Measurements from ENCODE around the gene MLEC.
A peak's percentile ranks its signal among the peaks of the same experiment; 100 is the strongest.

MLEC gene

GRCh38 chr12:120719072-120719471 is 32.1 kb downstream of the MLEC start:
- DNase-seq (ENCODE audit: low read depth), result no peak
- TF ChIP-seq CTCF (IDR thresholded peaks at IDR 0.05; ENCODE audit: insufficient read depth, low read depth, low read length, missing control alignments), result no peak
- no peak overlapping the region for H3K4me3 ChIP-seq (ENCODE audit: low read length)

DNA sequence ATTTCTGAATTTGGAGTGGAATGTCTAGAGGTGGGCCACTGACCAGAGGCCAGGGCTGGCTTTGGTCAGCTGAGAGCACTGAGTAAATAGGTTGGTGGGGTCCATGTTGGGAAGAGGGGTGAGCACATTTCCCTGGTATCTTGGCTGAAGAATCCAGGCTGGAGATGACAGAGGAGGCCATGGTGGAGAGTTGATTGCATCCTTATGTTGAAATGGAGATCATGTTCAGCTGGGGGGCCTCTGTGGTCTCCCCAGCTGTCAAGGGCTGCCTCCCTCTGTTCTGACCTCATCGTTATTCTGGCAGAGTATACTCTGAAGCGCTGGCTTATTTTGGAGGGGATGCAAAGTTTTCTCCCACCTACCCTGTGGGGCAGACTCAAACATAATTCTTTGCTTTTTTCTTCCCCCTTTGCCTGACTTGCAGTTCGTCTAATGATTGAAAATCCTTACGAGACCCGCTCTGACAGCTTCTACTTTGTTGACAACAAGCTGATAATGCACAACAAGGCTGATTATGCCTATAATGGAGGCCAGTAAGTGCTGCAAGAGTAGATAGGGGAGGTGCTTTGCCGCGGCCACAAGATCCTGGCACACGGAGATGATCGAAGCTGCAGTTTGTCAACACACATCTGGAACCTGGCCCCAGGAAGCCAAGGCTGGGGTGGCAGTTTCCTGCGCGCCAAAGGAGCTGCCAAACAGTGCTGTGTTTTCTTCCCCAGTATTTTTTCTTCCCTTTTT is 32.7 kb downstream of the MLEC start:
- H3K4me3 ChIP-seq (ENCODE audit: low read length), result no peak overlapping the region
- no peak for DNase-seq (ENCODE audit: low read depth)
- TF ChIP-seq CTCF (IDR thresholded peaks at IDR 0.05; ENCODE audit: insufficient read depth, low read depth, low read length, missing control alignments), result no peak

GRCh38 chr12:120720234-120720986 is 33.5 kb downstream of the MLEC start:
- no peak overlapping the region for H3K4me3 ChIP-seq (ENCODE audit: low read length)
- peak; percentile 76 for DNase-seq (ENCODE audit: low read depth)
- no peak for TF ChIP-seq CTCF (IDR thresholded peaks at IDR 0.05; ENCODE audit: insufficient read depth, low read depth, low read length, missing control alignments)

GRCh38 chr12:120720987-120721801 is 34.2 kb downstream of the MLEC start:
- no peak for DNase-seq (ENCODE audit: low read depth)
- TF ChIP-seq CTCF (IDR thresholded peaks at IDR 0.05; ENCODE audit: insufficient read depth, low read depth, low read length, missing control alignments), result no peak
- no peak overlapping the region for H3K4me3 ChIP-seq (ENCODE audit: low read length)

DNA sequence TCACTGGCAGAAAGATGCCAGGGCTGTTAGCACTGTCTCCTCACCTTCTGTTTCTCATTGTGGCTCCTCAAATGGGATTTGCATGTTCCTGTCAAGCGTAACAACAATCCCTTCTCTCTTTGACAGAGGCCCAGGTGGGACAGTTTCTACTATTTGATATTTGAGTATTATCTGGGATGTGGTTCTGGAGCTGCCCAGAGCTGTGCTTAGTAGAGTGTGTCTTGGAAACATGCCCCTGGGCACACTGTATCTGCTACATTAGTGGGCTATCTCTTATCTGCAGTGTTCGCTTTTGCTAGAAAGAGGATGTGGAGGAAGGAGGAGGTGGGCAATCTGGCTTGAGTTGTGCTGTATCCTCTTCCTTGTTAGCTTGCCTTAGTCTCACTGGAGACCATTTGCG is 34.9 kb downstream of the MLEC start:
- H3K4me3 ChIP-seq (ENCODE audit: low read length), result no peak overlapping the region
- TF ChIP-seq CTCF (IDR thresholded peaks at IDR 0.05; ENCODE audit: insufficient read depth, low read depth, low read length, missing control alignments), result no peak
- no peak for DNase-seq (ENCODE audit: low read depth)

DNA sequence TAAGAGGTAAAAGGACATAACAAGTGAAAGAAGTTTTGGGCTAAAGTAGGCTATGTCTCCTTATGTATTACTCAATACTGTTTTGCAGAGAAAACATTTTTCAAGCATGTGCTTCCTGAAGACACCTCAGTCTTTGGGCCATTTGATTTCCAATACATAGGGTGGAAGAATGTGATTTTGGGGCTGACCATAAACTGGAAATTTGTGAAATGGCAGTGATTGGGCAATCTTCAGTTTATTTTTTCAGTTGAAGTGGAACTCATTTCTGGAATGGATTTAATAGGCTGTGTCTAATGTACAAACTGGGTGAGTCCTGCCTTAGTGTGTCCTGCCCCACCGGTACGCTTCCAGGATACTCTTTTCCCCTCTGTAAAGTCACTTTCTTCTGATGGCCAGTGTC is 35.8 kb downstream of the MLEC start:
- no peak overlapping the region for H3K4me3 ChIP-seq (ENCODE audit: low read length)
- no peak for DNase-seq (ENCODE audit: low read depth)
- no peak for TF ChIP-seq CTCF (IDR thresholded peaks at IDR 0.05; ENCODE audit: insufficient read depth, low read depth, low read length, missing control alignments)

Measured in epithelial cell of esophagus (primary cell).